Gastrocnemius medialis (tissue), 4 donors: ENCODE data around the gene FOXP3.

Experiments used
- CTCF ChIP-seq, 5 experiments: fragments of 450-650 bp in 3 of 5; fragments of 200-600 bp in 2 of 5; sonication (generic) in 2 of 5; IDR thresholded peaks in 4 of 5; conservative IDR thresholded peaks in 1 of 5; 1 replicate in 4 of 5; 2 replicates in 1 of 5; pipeline ENCODE4 v1.5.1; 2016 to 2019; ENCODE audit warnings: antibody characterized with exemption in 5 of 5, mild to moderate bottlenecking in 3 of 5, moderate library complexity in 3 of 5
- POLR2A ChIP-seq, 2 donors: fragments of 450-650 bp; IDR thresholded peaks; one replicate each; pipeline ENCODE4 v1.6.1; 2017; ENCODE audit warnings: antibody characterized with exemption in 2 of 2, mild to moderate bottlenecking in 2 of 2, moderate library complexity in 2 of 2

DNA sequence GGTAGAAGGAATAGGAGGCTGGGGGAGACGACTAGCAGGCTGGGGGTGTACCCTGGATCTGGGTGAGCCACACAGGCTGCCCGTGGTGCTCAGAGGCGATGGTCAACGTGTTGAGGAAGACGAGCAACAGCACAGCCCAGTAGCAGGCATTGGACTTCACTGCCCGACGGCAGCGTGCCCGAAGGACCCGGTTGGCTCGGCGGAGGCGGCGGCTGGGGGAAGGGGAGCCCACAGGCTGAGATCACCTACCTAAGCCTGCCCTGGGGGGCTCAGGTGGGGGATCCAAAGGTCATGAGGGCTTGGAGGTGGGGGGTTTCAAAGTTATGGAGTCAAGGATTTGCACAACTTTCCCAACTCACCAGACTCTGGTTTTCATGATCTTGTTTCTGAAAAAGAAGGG lies 38.7 kb downstream of the FOXP3 start:
- TF ChIP-seq CTCF (IDR thresholded peaks at IDR 0.05 in 4 of 5, conservative IDR thresholded peaks at IDR 0.05 in 1 of 5), result no peak
- no peak for TF ChIP-seq POLR2A (IDR thresholded peaks at IDR 0.05)
